Measurements from ENCODE around the gene ABCA2.

The ABCA2 gene

DNA sequence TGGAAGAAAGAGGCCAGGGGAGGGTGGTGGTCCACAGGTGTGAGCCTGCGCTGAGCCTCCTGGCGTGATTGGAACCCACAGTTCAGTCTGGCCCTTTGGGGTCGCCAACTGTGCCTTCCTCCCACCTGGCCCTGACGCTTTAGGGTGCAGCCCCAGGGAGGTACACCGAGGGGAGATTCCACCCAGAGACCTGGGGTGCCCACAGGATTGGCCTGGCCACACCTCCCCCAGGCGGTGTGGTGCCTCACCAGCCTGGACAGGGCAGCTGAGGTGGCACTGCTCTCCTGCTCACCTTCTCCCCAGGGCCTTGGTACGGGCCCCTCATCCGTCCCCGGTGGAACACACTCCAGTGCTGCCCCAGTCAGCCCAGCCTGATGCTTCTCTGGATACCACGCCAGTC is 30.7 kb downstream of the ABCA2 start:
- TF ChIP-seq, protein P1, sequence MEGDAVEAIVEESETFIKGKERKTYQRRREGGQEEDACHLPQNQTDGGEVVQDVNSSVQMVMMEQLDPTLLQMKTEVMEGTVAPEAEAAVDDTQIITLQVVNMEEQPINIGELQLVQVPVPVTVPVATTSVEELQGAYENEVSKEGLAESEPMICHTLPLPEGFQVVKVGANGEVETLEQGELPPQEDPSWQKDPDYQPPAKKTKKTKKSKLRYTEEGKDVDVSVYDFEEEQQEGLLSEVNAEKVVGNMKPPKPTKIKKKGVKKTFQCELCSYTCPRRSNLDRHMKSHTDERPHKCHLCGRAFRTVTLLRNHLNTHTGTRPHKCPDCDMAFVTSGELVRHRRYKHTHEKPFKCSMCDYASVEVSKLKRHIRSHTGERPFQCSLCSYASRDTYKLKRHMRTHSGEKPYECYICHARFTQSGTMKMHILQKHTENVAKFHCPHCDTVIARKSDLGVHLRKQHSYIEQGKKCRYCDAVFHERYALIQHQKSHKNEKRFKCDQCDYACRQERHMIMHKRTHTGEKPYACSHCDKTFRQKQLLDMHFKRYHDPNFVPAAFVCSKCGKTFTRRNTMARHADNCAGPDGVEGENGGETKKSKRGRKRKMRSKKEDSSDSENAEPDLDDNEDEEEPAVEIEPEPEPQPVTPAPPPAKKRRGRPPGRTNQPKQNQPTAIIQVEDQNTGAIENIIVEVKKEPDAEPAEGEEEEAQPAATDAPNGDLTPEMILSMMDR (IDR thresholded peaks at IDR 0.05; ENCODE audit: borderline replicate concordance, control extremely low read depth, extremely low read depth, insufficient read depth, missing control alignments) = no peak
- DNase-seq (ENCODE audit: low spot score) = no peak
- in situ Hi-C loops (cut with MboI; ENCODE audit: low sequenced_read_pairs, unreplicated experiment) = no loop called here

- TF ChIP-seq, protein P1 (IDR thresholded peaks at IDR 0.05; ENCODE audit: borderline replicate concordance, control extremely low read depth, extremely low read depth, insufficient read depth, missing control alignments) = no peak
- DNase-seq (ENCODE audit: low spot score) = no peak
- in situ Hi-C loops (cut with MboI; ENCODE audit: low sequenced_read_pairs, unreplicated experiment) = no loop called here
Measured at GRCh38 chr9:136996361-136997292, 31.4 kb downstream of the ABCA2 start, which contains the start of gene CLIC3. TSS of gene CLIC3 (minus strand) at chr9:136996568. CDS start at chr9:136996543, 25 bp downstream.

GRCh38 chr9:136995772-136996311 is 32.2 kb downstream of the ABCA2 start:
- TF ChIP-seq, protein P1 (IDR thresholded peaks at IDR 0.05; ENCODE audit: borderline replicate concordance, control extremely low read depth, extremely low read depth, insufficient read depth, missing control alignments) = no peak
- in situ Hi-C loops (cut with MboI; ENCODE audit: low sequenced_read_pairs, unreplicated experiment) = no loop called here
- DNase-seq (ENCODE audit: low spot score) = no peak

GRCh38 chr9:136995362-136995761 is 32.7 kb downstream of the ABCA2 start:
- DNase-seq (ENCODE audit: low spot score) = no peak
- TF ChIP-seq, protein P1 (IDR thresholded peaks at IDR 0.05; ENCODE audit: borderline replicate concordance, control extremely low read depth, extremely low read depth, insufficient read depth, missing control alignments) = no peak
- in situ Hi-C loops (cut with MboI; ENCODE audit: low sequenced_read_pairs, unreplicated experiment) = no loop called here

DNA sequence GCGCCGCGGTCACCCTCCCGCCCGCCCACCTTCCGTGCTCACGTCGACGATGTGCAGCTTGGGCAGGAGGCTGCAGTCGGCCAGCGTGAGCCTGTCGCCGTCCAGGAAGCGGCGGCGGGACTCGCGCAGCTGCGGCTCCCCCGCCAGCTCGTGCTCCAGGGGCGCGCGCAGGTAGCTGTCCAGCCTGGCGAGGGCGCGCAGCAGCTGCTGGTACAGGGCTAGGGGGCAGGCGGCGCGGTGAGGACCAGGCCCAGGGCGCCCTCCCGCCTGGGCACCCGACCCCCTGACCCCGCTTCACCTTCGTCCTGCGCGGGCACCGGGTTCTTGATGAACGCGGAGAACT is 33.2 kb downstream of the ABCA2 start:
- TF ChIP-seq, protein P1 (IDR thresholded peaks at IDR 0.05; ENCODE audit: borderline replicate concordance, control extremely low read depth, extremely low read depth, insufficient read depth, missing control alignments) = no peak
- DNase-seq (ENCODE audit: low spot score) = no peak
- in situ Hi-C loops (cut with MboI; ENCODE audit: low sequenced_read_pairs, unreplicated experiment) = no loop called here

DNA sequence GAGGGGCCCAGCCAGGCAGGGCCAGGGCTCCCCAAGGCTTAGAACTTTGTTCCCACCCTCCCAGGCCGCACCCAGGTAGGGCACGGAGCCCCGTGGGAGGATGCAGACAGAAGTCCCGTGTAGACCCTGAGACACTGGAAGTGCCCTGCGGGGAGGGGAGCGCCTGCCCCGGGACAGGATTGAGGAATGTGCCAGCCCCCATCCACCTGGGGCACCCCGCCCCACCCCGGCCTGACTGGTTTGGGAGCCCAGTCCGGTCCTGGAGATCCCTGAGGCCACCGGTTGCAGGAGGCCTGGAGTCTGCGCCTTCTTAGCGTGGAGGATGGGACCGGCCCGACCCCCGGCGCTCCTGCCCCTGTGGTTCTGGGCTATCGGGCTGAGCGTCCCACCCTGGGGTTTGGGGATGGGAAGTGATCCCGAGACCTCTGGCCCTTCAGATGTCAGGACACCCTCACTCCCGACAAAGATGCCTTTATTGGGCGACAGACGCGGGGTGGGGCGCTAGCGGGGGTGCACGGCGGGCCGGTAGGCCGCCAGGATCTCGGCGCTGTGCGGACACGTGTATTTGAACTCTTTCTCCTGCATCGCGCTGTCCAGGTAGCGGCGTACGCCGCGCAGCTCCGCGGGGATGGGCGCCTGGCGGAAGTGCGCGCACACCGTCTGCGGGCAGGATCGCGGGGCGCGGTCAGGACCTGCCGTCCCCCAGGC is 33.7 kb downstream of the ABCA2 start:
- DNase-seq (ENCODE audit: low spot score) = no peak
- in situ Hi-C loops (cut with MboI; ENCODE audit: low sequenced_read_pairs, unreplicated experiment) = no loop called here
- TF ChIP-seq, protein P1 (IDR thresholded peaks at IDR 0.05; ENCODE audit: borderline replicate concordance, control extremely low read depth, extremely low read depth, insufficient read depth, missing control alignments) = no peak
